Endothelial cell of umbilical vein (primary cell): ENCODE results near the gene MMP2.

Experiments
- CTCF ChIP-seq, 2 donors: IDR thresholded peaks; 1 replicate in 1 of 2; 2 replicates in 1 of 2; pipeline ENCODE4 v1.5.1; 2011; ENCODE audit warnings: low read length in 2 of 2, mild to moderate bottlenecking in 2 of 2, moderate library complexity in 2 of 2, control low read depth in 1 of 2, inconsistent platforms in 1 of 2, low read depth in 1 of 2; ENCODE audit not compliant: insufficient read depth in 1 of 2; ENCODE audit errors: extremely low read depth in 1 of 2
- EZH2 ChIP-seq: IDR thresholded peaks from 2 replicates; pipeline ENCODE4 v1.6.1; 2012; ENCODE audit warnings: borderline replicate concordance, low read depth, mild to moderate bottlenecking, moderate library complexity, low read length, inconsistent platforms; ENCODE audit not compliant: severe bottlenecking
- FOS ChIP-seq: IDR thresholded peaks from 2 replicates; pipeline ENCODE4 v1.6.1; 2011; ENCODE audit warnings: mild to moderate bottlenecking, low read length, moderate library complexity, borderline replicate concordance; ENCODE audit not compliant: insufficient read depth
- JUN ChIP-seq: IDR thresholded peaks from 2 replicates; pipeline ENCODE4 v1.6.1; 2011; ENCODE audit warnings: borderline replicate concordance, low read depth; ENCODE audit not compliant: insufficient read length, insufficient read depth
- MAX ChIP-seq: IDR thresholded peaks from 2 replicates; pipeline ENCODE4 v1.6.1; 2011; ENCODE audit not compliant: insufficient read depth, insufficient read length
- POLR2A ChIP-seq: IDR thresholded peaks from 2 replicates; pipeline ENCODE4 v1.6.1; 2012; ENCODE audit warnings: low read depth, mild to moderate bottlenecking, control low read depth, low read length
- POLR2AphosphoS5 ChIP-seq: IDR thresholded peaks from 2 replicates; pipeline ENCODE4 v1.6.1; 2012; ENCODE audit warnings: low read depth, mild to moderate bottlenecking, control low read depth, low read length, moderate library complexity; ENCODE audit not compliant: insufficient read depth

GRCh38 chr16:55499281-55499680 lies 20.3 kb downstream of the MMP2 start:
- TF ChIP-seq CTCF (IDR thresholded peaks at IDR 0.05; ENCODE audit: extremely low read depth in 1 of 2, insufficient read depth in 1 of 2, low read depth in 1 of 2, low read length in 2 of 2) = no peak
- TF ChIP-seq MAX = no peak
- no peak for TF ChIP-seq POLR2A
- no peak for TF ChIP-seq EZH2
- TF ChIP-seq POLR2AphosphoS5 = no peak
- no peak for TF ChIP-seq JUN
- no peak for TF ChIP-seq FOS
